Ectodermal cell (in vitro differentiated cells): Measurements from ENCODE around the gene LBX2.
A peak's percentile ranks its signal among the peaks of the same experiment; 100 is the strongest.

Experiments
- H3K27ac ChIP-seq: 2 replicates; pipeline ENCODE4 v1.7.0; 2013; ENCODE audit warnings: mild to moderate bottlenecking, low read depth, low read length; ENCODE audit not compliant: insufficient read depth, poor library complexity, severe bottlenecking
- H3K27me3 ChIP-seq: 2 replicates; pipeline ENCODE4 v1.7.0; 2013; ENCODE audit warnings: mild to moderate bottlenecking, low read length; ENCODE audit not compliant: insufficient read depth, control insufficient read depth, poor library complexity, severe bottlenecking
- H3K36me3 ChIP-seq: one replicate; pipeline ENCODE4 v1.7.0; 2013; ENCODE audit warnings: low read length; ENCODE audit not compliant: control insufficient read depth, insufficient read depth
- H3K4me1 ChIP-seq: one replicate; pipeline ENCODE4 v1.7.0; 2013; ENCODE audit warnings: low read length; ENCODE audit not compliant: control insufficient read depth, insufficient read depth
- H3K4me3 ChIP-seq: 2 replicates; pipeline ENCODE4 v1.7.0; 2013; ENCODE audit warnings: low read depth, low read length, control low read depth; ENCODE audit not compliant: insufficient read depth
- H3K9me3 ChIP-seq: 2 replicates; pipeline ENCODE4 v1.7.0; 2013; ENCODE audit warnings: mild to moderate bottlenecking, low read length, moderate library complexity; ENCODE audit not compliant: control insufficient read depth
- WGBS, 2 experiments: methylation state at CpG; one replicate each; pipeline ENCODE4 v1.1.7; 2013; ENCODE audit warnings: missing lambda C conversion rate in 2 of 2; 5-methylcytosine and 5-hydroxymethylcytosine counted together

LBX2 gene

GRCh38 chr2:74513605-74514367 is 14.4 kb upstream of the LBX2 start:
- no peak overlapping the region for H3K4me3 ChIP-seq

DNA sequence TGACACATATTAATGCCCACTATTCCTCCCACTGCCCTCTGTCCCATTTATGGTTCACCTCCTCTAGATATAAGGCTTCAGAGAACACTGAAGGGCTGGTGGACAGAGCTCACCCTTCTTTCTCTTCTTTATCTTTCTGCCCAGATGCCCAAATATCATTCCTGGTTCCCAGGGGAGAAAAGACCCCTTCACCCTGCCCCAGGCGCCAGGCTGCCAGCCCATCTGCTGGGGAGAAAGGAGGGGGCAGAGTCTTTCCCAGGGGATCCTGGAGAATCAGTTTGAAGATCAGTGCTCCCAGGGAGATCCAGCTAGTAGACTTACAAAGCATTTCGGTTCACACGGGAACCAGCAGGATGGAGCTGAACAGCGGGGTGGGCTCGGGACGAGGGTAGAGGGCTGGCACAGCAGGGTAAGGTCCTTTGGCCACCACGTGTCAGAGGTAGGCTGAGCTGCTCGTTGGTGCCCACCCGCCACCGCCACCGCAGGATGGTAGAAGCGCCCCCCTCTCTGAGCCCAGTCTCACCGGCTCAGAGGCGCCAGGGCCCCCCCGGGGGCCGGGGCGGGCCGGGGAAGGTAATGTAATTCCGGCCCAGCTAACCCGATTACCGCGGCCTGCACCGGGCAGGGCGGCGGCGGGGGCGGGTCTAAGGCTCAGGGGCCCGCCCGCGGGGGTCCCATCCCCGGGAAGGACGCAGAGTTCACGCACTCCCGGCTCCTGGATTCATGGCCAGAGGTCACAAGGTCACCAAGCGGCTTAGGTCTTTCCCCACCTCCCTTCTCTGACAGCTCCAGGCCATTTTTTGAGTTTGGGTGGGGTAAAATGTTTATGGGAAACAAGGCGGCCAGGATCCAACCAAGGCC is 13.6 kb upstream of the LBX2 start:
- WGBS, 2 experiments = 2% methylated on average over 36 of the region's 36 CpGs
- no peaks in the 10 kb centered on the region for H3K9me3 ChIP-seq
- no peak overlapping the region for H3K27ac ChIP-seq
- H3K4me1 ChIP-seq = peaks cover 19% of the 10 kb centered on the region
- H3K27me3 ChIP-seq = peaks cover 100% of the 10 kb centered on the region
- H3K36me3 ChIP-seq = no peaks in the 10 kb centered on the region
- H3K4me3 ChIP-seq = no peak overlapping the region

More at GRCh38 chr2:74513605-74514367, 14.4 kb upstream of the LBX2 start:
- 2 to 3% methylated on average over 52 of the region's 52 CpGs for WGBS, 2 experiments
- Histone ChIP-seq H3K36me3 (no peaks in the 10 kb centered on the region), H3K27me3 (peaks cover 100% of the 10 kb centered on the region), H3K4me1 (peaks cover 15% of the 10 kb centered on the region), H3K9me3 (no peaks in the 10 kb centered on the region), H3K27ac (no peak overlapping the region)

DNA sequence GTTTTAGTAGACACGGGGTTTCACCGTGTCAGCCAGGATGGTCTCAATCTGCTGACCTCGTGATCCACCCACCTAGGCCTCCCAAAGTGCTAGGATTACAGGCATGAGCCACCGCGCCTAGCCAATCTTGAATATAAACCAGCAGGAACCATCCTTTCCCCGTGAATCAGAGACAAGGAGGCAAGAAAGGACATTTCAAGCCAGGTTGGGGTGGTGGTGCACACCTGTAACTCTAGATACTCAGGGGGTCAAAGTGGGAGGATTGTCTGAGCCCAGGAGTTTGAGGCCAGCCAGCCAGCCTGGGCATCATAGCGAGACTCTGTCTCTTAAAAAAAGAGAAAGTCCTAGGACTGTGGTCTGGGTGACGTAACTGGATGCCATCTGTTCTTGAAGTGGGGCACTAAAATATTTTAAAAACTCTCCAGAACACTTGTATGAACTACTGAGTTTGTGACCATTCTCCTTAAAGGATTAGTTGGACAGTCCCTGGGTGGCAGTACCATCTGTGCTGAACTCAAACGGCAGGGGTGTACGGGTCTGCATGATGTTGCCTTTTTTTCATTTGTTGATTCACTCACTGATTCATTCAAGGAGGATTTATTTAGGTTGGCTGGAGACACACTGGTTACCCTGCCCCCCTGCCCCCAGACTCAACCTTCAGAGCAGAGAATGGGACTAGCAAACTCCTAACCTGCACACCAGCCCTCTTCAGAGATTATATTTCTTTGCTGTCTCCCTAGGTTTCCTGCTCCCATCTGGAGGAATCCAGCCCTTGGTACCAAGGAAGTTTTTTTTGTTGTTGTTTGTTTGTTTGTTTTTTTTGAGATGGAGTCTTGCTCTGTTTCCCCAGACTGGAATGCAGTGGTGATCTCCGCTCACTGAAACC is 11.9 kb upstream of the LBX2 start:
- no peaks in the 10 kb centered on the region for H3K9me3 ChIP-seq
- H3K4me1 ChIP-seq = peaks cover 24% of the 10 kb centered on the region
- H3K27ac ChIP-seq = no peak overlapping the region
- H3K36me3 ChIP-seq = no peaks in the 10 kb centered on the region
- peaks cover 88% of the 10 kb centered on the region for H3K27me3 ChIP-seq
- no peak overlapping the region for H3K4me3 ChIP-seq
- WGBS, 2 experiments = 71 to 74% methylated on average over 11 of the region's 11 CpGs

DNA sequence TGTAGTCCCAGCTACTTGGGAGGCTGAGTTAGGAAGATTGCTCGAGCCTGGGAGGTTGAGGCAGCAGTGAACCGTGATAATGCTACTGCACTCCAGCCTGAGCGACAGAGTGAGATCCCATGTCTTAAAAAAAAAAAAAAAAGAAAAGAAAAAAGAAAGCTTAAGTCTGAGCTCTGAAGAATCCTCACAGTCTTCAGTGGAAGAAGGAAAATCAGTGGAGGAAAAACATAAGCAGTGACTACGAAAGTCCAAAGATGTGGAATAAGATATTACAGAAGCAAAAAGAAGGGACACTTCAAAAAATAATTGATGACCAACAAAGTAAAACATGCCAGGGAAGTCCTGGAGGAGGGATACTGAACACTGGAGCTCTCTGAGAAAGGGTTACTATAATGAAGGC is 10.9 kb upstream of the LBX2 start:
- Histone ChIP-seq H3K27me3 (peaks cover 85% of the 10 kb centered on the region), H3K4me1 (peaks cover 24% of the 10 kb centered on the region), H3K36me3 (peaks cover 5% of the 10 kb centered on the region), H3K4me3 (no peak overlapping the region), H3K27ac (no peak overlapping the region), H3K9me3 (no peaks in the 10 kb centered on the region)
- WGBS, 2 experiments = 85 to 89% methylated on average over 4 of the region's 4 CpGs

GRCh38 chr2:74507926-74508520 is 8.6 kb upstream of the LBX2 start:
- H3K4me3 ChIP-seq = peak overlapping the region; percentile 52
- no peaks in the 10 kb centered on the region for H3K9me3 ChIP-seq
- no peak overlapping the region for H3K27ac ChIP-seq
- 5% methylated on average over 36 to 38 of the region's 38 CpGs for WGBS, 2 experiments
- H3K27me3 ChIP-seq = peaks cover 85% of the 10 kb centered on the region
- H3K4me1 ChIP-seq = peaks cover 8% of the 10 kb centered on the region
- H3K36me3 ChIP-seq = peaks cover 5% of the 10 kb centered on the region

DNA sequence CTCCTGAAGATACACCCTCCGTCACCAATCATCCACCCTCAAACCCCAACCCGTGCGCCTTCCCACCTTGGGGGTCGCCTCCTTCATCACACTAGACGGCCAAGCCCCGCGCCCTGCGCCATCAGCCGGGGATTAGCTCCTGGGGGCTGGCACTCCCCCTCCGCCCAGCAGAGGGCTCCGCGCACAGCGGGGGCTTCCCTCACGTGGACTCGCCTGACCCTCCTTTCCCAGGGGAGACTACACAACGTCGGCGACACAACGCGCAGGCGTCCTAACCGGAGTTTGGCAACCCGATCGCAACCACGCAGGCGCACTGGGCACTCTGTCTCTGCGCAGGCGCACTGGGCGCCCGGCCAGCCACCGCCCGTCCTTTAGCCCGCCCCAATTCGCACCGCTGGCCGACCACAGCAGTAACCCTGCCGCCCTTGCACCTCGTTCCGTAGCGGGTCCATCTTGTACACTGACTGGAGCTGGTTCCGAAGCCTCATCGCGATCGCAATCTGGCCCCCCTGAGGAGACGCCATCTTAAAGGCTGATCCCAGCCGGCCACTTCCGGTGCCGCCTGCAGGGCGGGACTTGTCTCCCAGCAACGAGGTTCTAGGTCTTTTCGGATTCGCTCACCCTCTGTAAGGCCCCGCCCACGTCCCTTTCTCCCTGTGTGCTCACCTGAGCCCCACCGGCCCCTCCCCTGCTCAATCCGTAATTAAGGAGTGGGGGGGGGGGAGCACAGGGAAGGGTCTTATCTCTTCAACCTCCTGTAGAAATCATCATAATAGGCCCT is 7.9 kb upstream of the LBX2 start, which contains the start of gene PCGF1:
Gene PCGF1, minus strand, starts transcription at position 551 of the 781 bp plus-strand sequence. Its CDS starts 27 bp downstream, at position 524.
- WGBS, 2 experiments = 0% methylated on average over 54 to 56 of the region's 56 CpGs
- Histone ChIP-seq H3K36me3 (peaks cover 5% of the 10 kb centered on the region), H3K4me3 (peak within 1 kb of the TSS; percentile 52), H3K27me3 (peaks cover 85% of the 10 kb centered on the region), H3K9me3 (no peaks in the 10 kb centered on the region), H3K27ac (peak within 1 kb of the TSS; percentile 17), H3K4me1 (peaks cover 15% of the 10 kb centered on the region)

GRCh38 chr2:74505448-74506246 is 6.2 kb upstream of the LBX2 start:
- no peak overlapping the region for H3K27ac ChIP-seq
- 89 to 94% methylated on average over 14 of the region's 14 CpGs for WGBS, 2 experiments
- no peak overlapping the region for H3K4me3 ChIP-seq
- H3K9me3 ChIP-seq = no peaks in the 10 kb centered on the region
- peaks cover 85% of the 10 kb centered on the region for H3K27me3 ChIP-seq
- H3K4me1 ChIP-seq = peaks cover 25% of the 10 kb centered on the region
- H3K36me3 ChIP-seq = peaks cover 5% of the 10 kb centered on the region

GRCh38 chr2:74504591-74504990 is 5.2 kb upstream of the LBX2 start:
- Histone ChIP-seq H3K9me3 (no peaks in the 10 kb centered on the region), H3K27ac (no peak overlapping the region), H3K4me3 (no peak overlapping the region), H3K36me3 (peaks cover 5% of the 10 kb centered on the region), H3K4me1 (peaks cover 30% of the 10 kb centered on the region), H3K27me3 (peaks cover 85% of the 10 kb centered on the region)
- WGBS, 2 experiments = 93 to 95% methylated on average over 3 of the region's 3 CpGs
